Neural cell (in vitro differentiated cells): ENCODE data around the gene ESR1.

Experiments
- EP300 ChIP-seq: fragments of 450-650 bp; conservative IDR thresholded peaks from 2 replicates; pipeline ENCODE4 v1.6.1; 2014; ENCODE audit warnings: antibody characterized with exemption, mild to moderate bottlenecking, moderate library complexity; ENCODE audit not compliant: poor library complexity, severe bottlenecking
- EZH2 ChIP-seq: fragments of 200-600, 300-800 bp; shearing (Covaris generic), sonication (generic); IDR thresholded peaks from 2 replicates; pipeline ENCODE4 v1.6.1; 2014; ENCODE audit warnings: antibody characterized with exemption, low read length, borderline replicate concordance, mild to moderate bottlenecking; ENCODE audit not compliant: insufficient read depth, poor library complexity, severe bottlenecking
- MXI1 ChIP-seq: fragments of 450-650 bp; conservative IDR thresholded peaks from 2 replicates; pipeline ENCODE4 v1.6.1; 2014; ENCODE audit warnings: antibody characterized with exemption, mild to moderate bottlenecking; ENCODE audit not compliant: poor library complexity, severe bottlenecking
- POLR2AphosphoS5 ChIP-seq: IDR thresholded peaks from 2 replicates; pipeline ENCODE4 v1.6.1; 2012
- RAD21 ChIP-seq: fragments of 450-650 bp; conservative IDR thresholded peaks from 2 replicates; pipeline ENCODE4 v1.6.1; 2014; ENCODE audit warnings: antibody characterized with exemption, mild to moderate bottlenecking, moderate library complexity
- SMC3 ChIP-seq: fragments of 450-650 bp; conservative IDR thresholded peaks from 2 replicates; pipeline ENCODE4 v1.6.1; 2014; ENCODE audit warnings: antibody characterized with exemption, mild to moderate bottlenecking, moderate library complexity; ENCODE audit not compliant: poor library complexity
- TAF1 ChIP-seq: IDR thresholded peaks from 2 replicates; pipeline ENCODE4 v1.6.1; 2012; ENCODE audit warnings: low read depth
- TF ChIP-seq, protein P1 (sequence below): fragments of 450-650 bp; IDR thresholded peaks from 2 replicates; pipeline ENCODE4 v1.5.1; 2014; ENCODE audit warnings: antibody characterized with exemption, mild to moderate bottlenecking, moderate library complexity; ENCODE audit not compliant: poor library complexity, severe bottlenecking
- TF ChIP-seq, protein P2 (sequence below): IDR thresholded peaks from 2 replicates; pipeline ENCODE4 v1.6.1; 2012; ENCODE audit warnings: borderline replicate concordance

DNA sequence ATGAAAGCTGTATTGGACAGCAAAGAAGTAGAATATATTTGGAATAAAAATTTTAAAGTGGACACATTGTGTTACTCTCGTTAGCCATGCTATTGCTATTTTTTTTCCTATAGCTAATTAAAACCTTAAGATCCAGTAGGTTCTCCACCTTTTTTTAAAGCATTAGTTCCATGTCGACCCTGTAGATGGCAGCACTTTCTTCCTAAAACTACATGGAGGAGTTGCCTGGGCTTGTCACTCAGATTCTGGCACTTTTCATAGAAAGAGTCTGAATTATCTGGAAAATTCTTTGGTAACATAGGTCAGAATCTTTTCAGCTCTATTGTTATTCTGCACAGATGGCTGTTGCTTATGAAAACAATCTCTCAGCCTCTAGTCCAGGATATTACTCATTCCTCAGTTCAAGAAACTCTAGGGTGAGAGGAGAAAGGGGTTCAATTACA is 42.0 kb upstream of the ESR1 start:
- TF ChIP-seq, protein P1, sequence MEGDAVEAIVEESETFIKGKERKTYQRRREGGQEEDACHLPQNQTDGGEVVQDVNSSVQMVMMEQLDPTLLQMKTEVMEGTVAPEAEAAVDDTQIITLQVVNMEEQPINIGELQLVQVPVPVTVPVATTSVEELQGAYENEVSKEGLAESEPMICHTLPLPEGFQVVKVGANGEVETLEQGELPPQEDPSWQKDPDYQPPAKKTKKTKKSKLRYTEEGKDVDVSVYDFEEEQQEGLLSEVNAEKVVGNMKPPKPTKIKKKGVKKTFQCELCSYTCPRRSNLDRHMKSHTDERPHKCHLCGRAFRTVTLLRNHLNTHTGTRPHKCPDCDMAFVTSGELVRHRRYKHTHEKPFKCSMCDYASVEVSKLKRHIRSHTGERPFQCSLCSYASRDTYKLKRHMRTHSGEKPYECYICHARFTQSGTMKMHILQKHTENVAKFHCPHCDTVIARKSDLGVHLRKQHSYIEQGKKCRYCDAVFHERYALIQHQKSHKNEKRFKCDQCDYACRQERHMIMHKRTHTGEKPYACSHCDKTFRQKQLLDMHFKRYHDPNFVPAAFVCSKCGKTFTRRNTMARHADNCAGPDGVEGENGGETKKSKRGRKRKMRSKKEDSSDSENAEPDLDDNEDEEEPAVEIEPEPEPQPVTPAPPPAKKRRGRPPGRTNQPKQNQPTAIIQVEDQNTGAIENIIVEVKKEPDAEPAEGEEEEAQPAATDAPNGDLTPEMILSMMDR, result peak; percentile 80
- TF ChIP-seq MXI1 (no peak), EP300 (no peak), RAD21 (peak; percentile 77), EZH2 (no peak), POLR2AphosphoS5 (no peak), TAF1 (no peak), SMC3 (peak; percentile 73)
- TF ChIP-seq, protein P2, sequence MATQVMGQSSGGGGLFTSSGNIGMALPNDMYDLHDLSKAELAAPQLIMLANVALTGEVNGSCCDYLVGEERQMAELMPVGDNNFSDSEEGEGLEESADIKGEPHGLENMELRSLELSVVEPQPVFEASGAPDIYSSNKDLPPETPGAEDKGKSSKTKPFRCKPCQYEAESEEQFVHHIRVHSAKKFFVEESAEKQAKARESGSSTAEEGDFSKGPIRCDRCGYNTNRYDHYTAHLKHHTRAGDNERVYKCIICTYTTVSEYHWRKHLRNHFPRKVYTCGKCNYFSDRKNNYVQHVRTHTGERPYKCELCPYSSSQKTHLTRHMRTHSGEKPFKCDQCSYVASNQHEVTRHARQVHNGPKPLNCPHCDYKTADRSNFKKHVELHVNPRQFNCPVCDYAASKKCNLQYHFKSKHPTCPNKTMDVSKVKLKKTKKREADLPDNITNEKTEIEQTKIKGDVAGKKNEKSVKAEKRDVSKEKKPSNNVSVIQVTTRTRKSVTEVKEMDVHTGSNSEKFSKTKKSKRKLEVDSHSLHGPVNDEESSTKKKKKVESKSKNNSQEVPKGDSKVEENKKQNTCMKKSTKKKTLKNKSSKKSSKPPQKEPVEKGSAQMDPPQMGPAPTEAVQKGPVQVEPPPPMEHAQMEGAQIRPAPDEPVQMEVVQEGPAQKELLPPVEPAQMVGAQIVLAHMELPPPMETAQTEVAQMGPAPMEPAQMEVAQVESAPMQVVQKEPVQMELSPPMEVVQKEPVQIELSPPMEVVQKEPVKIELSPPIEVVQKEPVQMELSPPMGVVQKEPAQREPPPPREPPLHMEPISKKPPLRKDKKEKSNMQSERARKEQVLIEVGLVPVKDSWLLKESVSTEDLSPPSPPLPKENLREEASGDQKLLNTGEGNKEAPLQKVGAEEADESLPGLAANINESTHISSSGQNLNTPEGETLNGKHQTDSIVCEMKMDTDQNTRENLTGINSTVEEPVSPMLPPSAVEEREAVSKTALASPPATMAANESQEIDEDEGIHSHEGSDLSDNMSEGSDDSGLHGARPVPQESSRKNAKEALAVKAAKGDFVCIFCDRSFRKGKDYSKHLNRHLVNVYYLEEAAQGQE, result no peak
